ENCODE results near the gene SPDYE1.
"Not testable (repeated sequence)": the region's sequence is repeated elsewhere in the genome, so short reads cannot be mapped to it uniquely, and the experiment has no call there.

SPDYE1 gene, protein sequence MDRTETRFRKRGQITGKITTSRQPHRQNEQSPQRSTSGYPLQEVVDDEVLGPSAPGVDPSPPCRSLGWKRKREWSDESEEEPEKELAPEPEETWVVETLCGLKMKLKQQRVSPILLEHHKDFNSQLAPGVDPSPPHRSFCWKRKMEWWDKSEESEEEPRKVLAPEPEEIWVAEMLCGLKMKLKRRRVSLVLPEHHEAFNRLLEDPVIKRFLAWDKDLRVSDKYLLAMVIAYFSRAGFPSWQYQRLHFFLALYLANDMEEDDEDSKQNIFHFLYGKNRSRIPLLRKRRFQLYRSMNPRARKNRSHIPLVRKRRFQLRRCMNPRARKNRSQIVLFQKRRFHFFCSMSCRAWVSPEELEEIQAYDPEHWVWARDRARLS

DNA sequence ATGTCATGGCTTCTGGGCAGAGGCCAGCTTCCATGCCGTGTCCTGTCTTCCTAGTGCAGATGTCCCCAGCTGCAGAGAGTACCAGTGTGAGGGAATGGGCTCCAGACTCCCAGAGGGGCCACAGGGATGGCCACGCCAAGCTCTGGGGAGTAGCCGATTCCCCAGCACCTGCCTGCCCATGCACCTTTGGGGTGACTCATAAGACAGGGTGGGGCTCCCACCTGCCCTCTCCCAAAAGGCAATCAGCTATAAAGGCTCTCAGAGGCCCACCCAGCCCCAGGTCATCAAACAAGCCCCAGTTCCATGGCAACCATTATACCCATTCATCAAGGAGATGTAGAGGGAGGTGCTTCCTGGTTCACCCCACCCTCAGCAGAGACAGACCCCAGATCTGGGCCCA lies at the start of gene SPDYE1:
Gene SPDYE1, plus strand, starts transcription at position 366 of the 400 bp plus-strand sequence. CDS start 2,053 bp downstream, outside the sequence.
- H3K27me3 ChIP-seq (ENCODE audit: control insufficient read depth in 1 of 2, insufficient read depth in 2 of 2, low read length in 2 of 2); H3K4me3 ChIP-seq (ENCODE audit: low read length in 2 of 2); H3K9ac ChIP-seq (ENCODE audit: low read length in 2 of 2); H3K4me1 ChIP-seq (ENCODE audit: control insufficient read depth, insufficient read depth, low read length); H3K27ac ChIP-seq (ENCODE audit: low read length); H3K36me3 ChIP-seq (ENCODE audit: control insufficient read depth in 2 of 2, insufficient read depth in 2 of 2, low read length in 2 of 2); H3K9me3 ChIP-seq (ENCODE audit: control insufficient read depth in 2 of 2, low read length in 2 of 2): not testable (repeated sequence)

DNA sequence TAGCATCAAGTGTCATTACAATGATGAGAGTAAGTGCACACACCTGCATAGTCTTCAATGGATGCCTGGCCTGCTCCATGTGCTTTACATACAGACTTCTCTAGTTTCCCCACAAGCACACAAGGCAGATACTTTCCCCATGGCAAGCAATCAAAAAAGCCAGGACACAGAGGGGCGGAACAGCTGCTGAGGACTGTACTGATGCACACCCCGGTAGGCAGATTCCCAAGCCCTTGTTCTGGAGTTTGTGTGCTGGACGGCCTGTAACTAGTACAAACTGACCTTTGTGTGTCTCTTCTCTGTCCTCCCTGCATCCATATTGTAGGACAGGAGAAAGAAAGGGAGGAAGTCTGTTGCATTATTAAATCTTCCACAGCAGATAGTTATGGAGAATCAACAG lies 45.7 kb upstream of the SPDYE1 start:
- Histone ChIP-seq H3K9me3 (ENCODE audit: control insufficient read depth in 2 of 2, low read length in 2 of 2) (no peaks in the 10 kb centered on the region), H3K4me1 (ENCODE audit: control insufficient read depth, insufficient read depth, low read length) (no peaks in the 10 kb centered on the region), H3K4me3 (ENCODE audit: low read length in 2 of 2) (no peak overlapping the region), H3K27ac (ENCODE audit: low read length) (no peak overlapping the region), H3K27me3 (ENCODE audit: control insufficient read depth in 1 of 2, insufficient read depth in 2 of 2, low read length in 2 of 2) (no peaks in the 10 kb centered on the region), H3K36me3 (ENCODE audit: control insufficient read depth in 2 of 2, insufficient read depth in 2 of 2, low read length in 2 of 2) (peaks cover 21 to 44% of the 10 kb centered on the region in 2 donors), H3K9ac (ENCODE audit: low read length in 2 of 2) (no peak overlapping the region)

DNA sequence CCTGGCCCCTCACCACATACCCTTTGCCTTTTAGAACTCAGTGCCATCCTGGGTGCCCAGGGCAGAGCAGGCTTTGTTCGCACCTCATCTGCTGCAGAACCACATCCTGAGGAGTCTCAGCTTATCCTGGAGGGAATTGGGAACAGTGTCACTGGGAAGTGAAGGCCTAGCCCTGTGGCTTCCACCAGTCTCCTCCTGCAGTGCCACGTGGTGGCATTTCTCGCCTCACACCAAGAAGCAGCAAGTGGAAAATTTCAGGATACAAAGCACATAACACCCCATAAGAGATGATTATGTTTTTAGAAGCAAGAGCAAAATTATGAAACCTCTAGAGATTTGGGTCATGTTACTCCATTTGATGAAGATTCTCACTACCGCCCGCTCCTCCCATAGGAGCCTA lies 44.6 kb upstream of the SPDYE1 start:
- Histone ChIP-seq H3K4me1 (ENCODE audit: control insufficient read depth, insufficient read depth, low read length) (no peaks in the 10 kb centered on the region), H3K9me3 (ENCODE audit: control insufficient read depth in 2 of 2, low read length in 2 of 2) (no peaks in the 10 kb centered on the region), H3K4me3 (ENCODE audit: low read length in 2 of 2) (no peak overlapping the region), H3K9ac (ENCODE audit: low read length in 2 of 2) (no peak overlapping the region), H3K36me3 (ENCODE audit: control insufficient read depth in 2 of 2, insufficient read depth in 2 of 2, low read length in 2 of 2) (peaks cover 21 to 44% of the 10 kb centered on the region in 2 donors), H3K27ac (ENCODE audit: low read length) (no peak overlapping the region), H3K27me3 (ENCODE audit: control insufficient read depth in 1 of 2, insufficient read depth in 2 of 2, low read length in 2 of 2) (no peaks in the 10 kb centered on the region)

DNA sequence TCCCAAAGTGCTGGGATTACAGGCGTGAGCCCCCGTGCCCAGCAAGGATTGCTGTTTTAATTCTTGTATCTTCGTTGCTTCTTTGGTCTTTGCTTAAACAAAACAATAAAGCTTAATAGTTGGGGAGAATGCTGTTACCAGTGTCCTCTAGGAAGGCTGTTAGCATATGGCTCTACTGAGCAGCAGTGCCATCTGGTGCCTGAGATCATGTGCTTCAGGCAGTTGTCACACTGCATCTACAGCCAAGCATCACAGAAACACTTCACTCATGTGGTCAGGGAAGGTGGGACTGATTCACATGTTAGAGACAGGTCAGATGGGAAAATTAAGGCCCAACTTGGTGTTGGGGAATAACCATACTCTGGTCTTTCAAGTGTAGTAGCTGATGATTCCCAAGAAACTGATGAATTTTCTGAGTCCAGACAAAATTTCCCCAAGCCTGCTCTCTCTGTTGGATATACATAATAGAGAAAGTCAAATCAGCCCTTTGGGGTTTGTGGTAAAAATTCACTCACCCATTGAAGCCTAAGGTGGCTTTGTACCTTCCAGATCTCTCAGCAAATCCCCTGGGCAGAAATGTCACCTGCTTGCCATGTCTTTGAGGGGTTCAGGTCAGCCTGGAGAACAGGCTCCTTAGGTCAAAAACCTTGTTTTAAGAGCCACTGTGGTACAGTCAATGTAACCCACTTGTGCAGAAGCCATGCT lies 43.0 kb upstream of the SPDYE1 start:
- no peaks in the 10 kb centered on the region for H3K27me3 ChIP-seq (ENCODE audit: control insufficient read depth in 1 of 2, insufficient read depth in 2 of 2, low read length in 2 of 2)
- no peaks in the 10 kb centered on the region for H3K4me1 ChIP-seq (ENCODE audit: control insufficient read depth, insufficient read depth, low read length)
- peaks cover 21 to 34% of the 10 kb centered on the region in 2 donors for H3K36me3 ChIP-seq (ENCODE audit: control insufficient read depth in 2 of 2, insufficient read depth in 2 of 2, low read length in 2 of 2)

DNA sequence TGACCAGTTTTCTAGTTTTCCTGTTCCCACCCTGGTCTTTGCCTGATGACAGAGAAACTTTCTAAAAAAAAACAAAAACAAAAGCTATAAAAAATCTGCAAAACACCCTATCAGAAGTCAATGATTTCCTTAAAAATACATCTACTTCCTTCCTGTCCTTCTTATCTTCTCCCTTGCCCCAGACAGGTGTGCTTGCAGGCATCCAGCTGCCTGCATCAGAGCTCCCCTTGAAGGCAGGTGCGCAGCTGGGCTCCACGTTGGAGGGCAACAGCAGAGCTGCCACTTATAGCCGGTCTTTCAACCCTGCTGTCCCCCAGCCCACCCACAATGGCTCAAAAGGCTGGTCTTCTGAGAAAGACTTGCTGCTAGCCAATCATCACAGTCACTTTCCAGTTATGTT lies 41.7 kb upstream of the SPDYE1 start:
- H3K27me3 ChIP-seq (ENCODE audit: control insufficient read depth in 1 of 2, insufficient read depth in 2 of 2, low read length in 2 of 2): no peaks in the 10 kb centered on the region

More for the DNA sequence above, 43.0 kb upstream of the SPDYE1 start:
- Histone ChIP-seq H3K9ac (ENCODE audit: low read length in 2 of 2) (no peak overlapping the region), H3K4me3 (ENCODE audit: low read length in 2 of 2) (no peak overlapping the region), H3K27ac (ENCODE audit: low read length) (no peak overlapping the region), H3K9me3 (ENCODE audit: control insufficient read depth in 2 of 2, low read length in 2 of 2) (no peaks in the 10 kb centered on the region)

DNA sequence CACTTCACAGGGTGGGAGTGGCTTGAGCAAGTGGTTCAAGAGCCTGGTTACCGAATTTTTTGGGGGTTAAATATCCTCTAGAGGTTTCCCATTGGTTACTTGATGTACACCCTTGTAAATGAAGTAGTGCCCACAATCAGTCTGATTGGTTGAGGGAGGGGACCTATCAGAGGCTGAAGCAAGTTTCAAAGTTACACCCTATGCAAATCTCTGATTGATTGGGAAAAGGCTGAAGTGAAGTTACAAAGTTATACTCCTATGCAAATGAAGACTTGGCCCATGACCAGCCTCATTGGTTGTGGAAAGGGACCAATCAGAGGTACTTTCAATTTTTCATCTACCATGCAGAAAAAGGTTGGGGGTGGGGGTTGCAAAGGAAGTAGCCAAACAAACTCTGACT lies 36.8 kb upstream of the SPDYE1 start:
- no peaks in the 10 kb centered on the region for H3K4me1 ChIP-seq (ENCODE audit: control insufficient read depth, insufficient read depth, low read length)
- no peaks in the 10 kb centered on the region for H3K27me3 ChIP-seq (ENCODE audit: control insufficient read depth in 1 of 2, insufficient read depth in 2 of 2, low read length in 2 of 2)
- peaks cover 0 to 3% of the 10 kb centered on the region in 2 donors for H3K36me3 ChIP-seq (ENCODE audit: control insufficient read depth in 2 of 2, insufficient read depth in 2 of 2, low read length in 2 of 2)
- H3K9me3 ChIP-seq (ENCODE audit: control insufficient read depth in 2 of 2, low read length in 2 of 2): no peaks in the 10 kb centered on the region
- H3K4me3 ChIP-seq (ENCODE audit: low read length in 2 of 2): no peak overlapping the region
- no peak overlapping the region for H3K27ac ChIP-seq (ENCODE audit: low read length)
- no peak overlapping the region for H3K9ac ChIP-seq (ENCODE audit: low read length in 2 of 2)

More for the DNA sequence above, 41.7 kb upstream of the SPDYE1 start:
- Histone ChIP-seq H3K4me3 (ENCODE audit: low read length in 2 of 2) (no peak overlapping the region), H3K4me1 (ENCODE audit: control insufficient read depth, insufficient read depth, low read length) (no peaks in the 10 kb centered on the region), H3K9me3 (ENCODE audit: control insufficient read depth in 2 of 2, low read length in 2 of 2) (no peaks in the 10 kb centered on the region), H3K9ac (ENCODE audit: low read length in 2 of 2) (no peak overlapping the region), H3K36me3 (ENCODE audit: control insufficient read depth in 2 of 2, insufficient read depth in 2 of 2, low read length in 2 of 2) (peaks cover 13 to 25% of the 10 kb centered on the region in 2 donors), H3K27ac (ENCODE audit: low read length) (no peak overlapping the region)

DNA sequence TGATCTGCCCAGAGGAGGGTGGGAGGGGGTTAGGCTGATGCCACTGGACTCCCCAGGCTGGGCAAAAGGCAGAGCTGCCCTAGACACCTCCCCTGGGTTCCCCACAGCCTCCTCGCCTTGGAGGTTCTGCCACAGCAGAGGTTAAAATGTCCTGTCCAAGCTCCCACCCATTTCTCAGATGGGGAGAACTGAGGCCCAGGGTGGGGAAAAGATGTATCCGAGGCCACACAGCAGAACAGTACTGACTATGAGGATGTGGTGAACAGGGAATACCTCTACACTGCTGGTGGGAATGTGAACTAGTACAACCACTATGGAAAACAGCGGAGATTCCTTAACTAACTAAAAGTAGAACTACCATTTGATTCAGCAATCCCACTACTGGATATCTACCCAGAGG lies 31.3 kb upstream of the SPDYE1 start:
- H3K9ac ChIP-seq (ENCODE audit: low read length in 2 of 2); H3K27me3 ChIP-seq (ENCODE audit: control insufficient read depth in 1 of 2, insufficient read depth in 2 of 2, low read length in 2 of 2); H3K9me3 ChIP-seq (ENCODE audit: control insufficient read depth in 2 of 2, low read length in 2 of 2); H3K36me3 ChIP-seq (ENCODE audit: control insufficient read depth in 2 of 2, insufficient read depth in 2 of 2, low read length in 2 of 2); H3K4me1 ChIP-seq (ENCODE audit: control insufficient read depth, insufficient read depth, low read length); H3K4me3 ChIP-seq (ENCODE audit: low read length in 2 of 2); H3K27ac ChIP-seq (ENCODE audit: low read length): not testable (repeated sequence)

DNA sequence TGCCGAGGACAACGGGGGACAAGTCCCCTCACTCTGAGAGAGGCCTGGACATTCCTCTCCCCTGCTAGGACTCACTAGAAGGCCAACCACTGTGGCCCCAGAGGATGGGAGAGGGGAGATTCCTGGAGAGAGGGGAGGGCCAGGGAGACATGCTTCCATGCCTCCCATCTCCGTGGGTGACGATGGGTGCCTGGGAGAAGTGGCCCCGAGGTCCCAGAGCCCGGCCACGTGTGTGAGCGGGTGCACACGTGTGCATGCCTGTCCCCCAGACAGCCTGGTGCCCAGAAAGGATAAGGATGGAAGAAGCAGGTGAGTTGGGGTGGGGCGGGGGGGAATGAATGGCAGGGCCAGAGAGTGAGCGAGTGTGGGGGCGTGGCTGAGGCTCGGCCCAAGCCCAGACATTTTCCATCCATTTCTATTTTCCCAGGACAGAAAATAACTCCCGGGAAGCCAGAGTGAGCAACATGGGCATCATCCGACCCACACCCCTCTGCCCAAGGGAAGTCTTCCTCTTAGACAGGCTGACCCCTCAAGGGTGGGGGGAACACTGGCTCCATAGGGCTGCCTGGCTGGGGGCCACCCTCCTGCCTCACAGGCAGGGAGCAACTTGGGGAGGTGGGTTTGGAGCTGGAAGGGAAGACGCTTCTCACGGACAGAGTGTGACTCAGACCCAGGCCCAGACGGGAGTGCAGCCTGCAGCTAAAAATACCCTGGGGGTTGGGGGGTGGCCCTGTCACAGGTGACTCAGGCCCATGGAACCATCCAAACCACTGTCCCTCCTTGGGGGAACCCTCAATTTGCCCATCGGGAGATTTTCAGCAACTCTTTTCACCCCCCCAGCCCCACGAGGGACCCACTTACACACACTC lies 29.3 kb upstream of the SPDYE1 start:
- H3K9me3 ChIP-seq (ENCODE audit: control insufficient read depth in 2 of 2, low read length in 2 of 2); H3K27me3 ChIP-seq (ENCODE audit: control insufficient read depth in 1 of 2, insufficient read depth in 2 of 2, low read length in 2 of 2); H3K9ac ChIP-seq (ENCODE audit: low read length in 2 of 2); H3K27ac ChIP-seq (ENCODE audit: low read length); H3K36me3 ChIP-seq (ENCODE audit: control insufficient read depth in 2 of 2, insufficient read depth in 2 of 2, low read length in 2 of 2); H3K4me1 ChIP-seq (ENCODE audit: control insufficient read depth, insufficient read depth, low read length); H3K4me3 ChIP-seq (ENCODE audit: low read length in 2 of 2): not testable (repeated sequence)

DNA sequence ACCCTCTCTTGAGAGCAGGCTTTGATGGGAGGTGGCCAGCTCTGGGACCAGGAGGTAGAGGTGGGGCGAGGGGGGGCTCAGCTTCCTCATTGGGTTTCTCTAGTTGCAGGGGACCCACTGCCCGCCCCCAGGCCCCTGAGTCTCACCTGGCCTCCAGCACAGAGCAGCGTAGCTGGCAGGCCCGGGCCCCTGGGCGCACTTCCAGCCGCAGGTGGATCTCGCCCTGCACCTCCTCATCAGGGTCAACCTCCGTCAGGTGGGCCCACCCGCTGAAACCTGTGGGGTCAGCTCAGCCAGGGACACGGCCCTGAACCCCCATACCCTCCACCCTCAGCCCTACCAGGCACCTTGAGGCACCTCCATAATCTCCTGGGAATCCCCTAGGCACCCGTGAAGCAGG lies 28.1 kb upstream of the SPDYE1 start:
- not testable (repeated sequence) for H3K4me3 ChIP-seq (ENCODE audit: low read length in 2 of 2); H3K27ac ChIP-seq (ENCODE audit: low read length); H3K27me3 ChIP-seq (ENCODE audit: control insufficient read depth in 1 of 2, insufficient read depth in 2 of 2, low read length in 2 of 2); H3K36me3 ChIP-seq (ENCODE audit: control insufficient read depth in 2 of 2, insufficient read depth in 2 of 2, low read length in 2 of 2); H3K9ac ChIP-seq (ENCODE audit: low read length in 2 of 2); H3K4me1 ChIP-seq (ENCODE audit: control insufficient read depth, insufficient read depth, low read length); H3K9me3 ChIP-seq (ENCODE audit: control insufficient read depth in 2 of 2, low read length in 2 of 2)

DNA sequence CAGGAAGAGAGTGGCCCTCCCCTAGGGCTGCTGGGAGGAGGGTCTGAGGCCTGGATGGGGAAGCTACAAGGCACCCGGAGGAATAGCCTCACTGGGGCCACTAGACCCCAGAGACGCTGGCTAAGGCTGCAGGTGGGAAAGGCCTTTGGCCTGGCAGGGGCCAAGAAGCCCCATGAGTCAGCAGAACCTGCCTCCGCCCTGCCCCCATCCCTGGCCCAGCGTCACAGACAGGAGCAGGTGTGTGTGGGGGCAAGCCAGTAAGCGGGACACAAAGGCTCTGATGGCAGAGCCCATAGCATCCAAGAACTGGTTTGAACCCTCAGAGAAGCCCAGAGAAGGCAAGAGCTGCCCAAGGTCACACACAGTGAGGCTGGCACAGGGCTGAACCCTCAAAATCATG lies 27.0 kb upstream of the SPDYE1 start:
- not testable (repeated sequence) for H3K4me3 ChIP-seq (ENCODE audit: low read length in 2 of 2); H3K9ac ChIP-seq (ENCODE audit: low read length in 2 of 2); H3K27me3 ChIP-seq (ENCODE audit: control insufficient read depth in 1 of 2, insufficient read depth in 2 of 2, low read length in 2 of 2); H3K9me3 ChIP-seq (ENCODE audit: control insufficient read depth in 2 of 2, low read length in 2 of 2); H3K4me1 ChIP-seq (ENCODE audit: control insufficient read depth, insufficient read depth, low read length); H3K27ac ChIP-seq (ENCODE audit: low read length); H3K36me3 ChIP-seq (ENCODE audit: control insufficient read depth in 2 of 2, insufficient read depth in 2 of 2, low read length in 2 of 2)
